NCI-H345 treated with DMSO at 0.1 percent for 48 hours (cell line): ENCODE data around the gene FZD2.
A peak's percentile ranks its signal among the peaks of the same experiment; 100 is the strongest.
"Not testable (repeated sequence)": the region's sequence is repeated elsewhere in the genome, so short reads cannot be mapped to it uniquely, and the experiment has no call there.

Source experiments
- DNase-seq: peaks from one replicate; lab custom pipeline; 2025; ENCODE audit not compliant: unreplicated experiment; lab: John Stamatoyannopoulos, UW

Gene FZD2

DNA sequence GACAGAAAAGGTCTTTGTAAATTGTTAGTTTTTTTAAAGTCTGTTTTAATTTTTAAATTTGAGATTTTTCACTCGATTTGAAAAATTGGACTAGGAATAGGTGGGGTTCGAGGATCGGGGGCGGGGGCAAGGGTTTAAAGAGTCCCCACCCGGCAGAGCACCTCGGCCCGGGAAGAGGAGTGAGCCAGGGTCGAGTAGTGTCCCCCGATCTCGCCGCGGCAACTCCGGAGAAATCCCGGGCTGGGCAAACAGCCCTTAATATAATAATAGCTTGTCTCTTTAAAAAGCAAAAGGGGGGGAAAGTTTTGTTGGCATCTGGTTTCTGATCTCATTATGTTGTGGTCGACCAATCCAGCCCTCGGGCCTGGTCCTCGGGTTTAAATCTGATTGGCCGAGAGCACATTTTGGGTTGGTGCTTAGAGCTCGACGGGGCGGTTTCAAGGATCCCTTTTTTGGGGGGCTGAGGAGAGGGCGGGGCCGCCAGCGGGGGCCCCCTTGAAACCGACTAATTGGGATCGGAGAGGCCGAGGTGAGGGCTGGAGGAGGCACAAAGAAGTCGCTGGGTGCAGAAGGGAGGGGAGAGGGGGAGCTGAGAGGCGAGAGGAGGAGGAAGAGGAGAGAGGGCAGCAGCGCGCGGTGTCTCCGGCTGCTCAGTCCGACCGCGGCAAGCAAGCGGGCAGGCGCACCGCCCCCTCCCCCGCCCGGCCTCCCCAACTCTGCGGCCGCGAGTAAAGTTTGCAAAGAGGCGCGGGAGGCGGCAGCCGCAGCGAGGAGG is at the start of gene FZD2:
Gene FZD2, plus strand, starts transcription at position 653 of the 775 bp plus-strand sequence. CDS start 205 bp downstream, outside the sequence.
- peak; percentile 80 for DNase-seq

DNA sequence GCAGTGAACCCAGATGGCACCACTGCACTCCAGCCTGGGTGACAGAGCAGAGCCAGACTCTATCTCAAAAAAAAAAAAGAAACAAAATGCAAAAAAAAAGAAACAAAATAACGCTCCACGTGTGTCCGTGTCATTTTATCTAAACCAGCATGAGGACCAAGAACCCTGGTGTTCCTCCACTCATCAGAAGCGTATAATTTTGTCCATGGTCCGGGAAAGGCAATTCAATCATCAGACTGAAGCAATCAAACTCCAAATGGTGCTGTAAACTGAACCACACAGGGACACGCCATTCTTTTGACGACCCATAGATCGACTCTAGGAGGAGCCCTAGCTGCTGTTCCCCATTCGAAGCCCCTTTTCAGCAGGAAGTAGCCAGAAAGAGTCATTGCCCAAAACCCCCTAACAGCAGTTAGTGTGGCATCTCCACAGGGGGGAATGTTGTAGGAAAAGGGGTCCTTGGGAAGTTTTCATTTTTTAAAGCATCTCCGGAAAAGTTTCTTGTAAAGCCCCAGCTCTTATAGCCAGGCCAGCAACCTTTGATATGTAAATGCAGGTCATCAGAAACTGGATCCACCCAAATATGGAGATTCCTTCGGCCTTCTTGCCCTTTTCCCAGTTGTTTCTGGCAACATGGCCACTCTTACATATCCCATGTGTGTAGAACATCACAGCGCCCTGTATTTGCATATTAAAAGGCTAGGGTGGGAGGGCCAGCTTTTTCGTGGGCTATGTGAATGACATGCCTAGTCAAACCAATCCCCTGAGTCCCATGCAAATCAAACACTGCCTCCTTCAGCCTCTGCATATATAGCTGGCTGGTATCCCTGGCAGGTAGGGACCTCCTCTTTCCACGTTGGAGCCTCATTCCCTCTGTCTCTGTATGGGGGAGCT is 45.8 kb upstream of the FZD2 start:
- DNase-seq = not testable (repeated sequence)

GRCh38 chr17:44518032-44518431 is 39.3 kb upstream of the FZD2 start:
- DNase-seq = no peak

GRCh38 chr17:44522883-44523671 is 34.2 kb upstream of the FZD2 start:
- DNase-seq = no peak

GRCh38 chr17:44523672-44523972 is 33.7 kb upstream of the FZD2 start:
- no peak for DNase-seq

DNA sequence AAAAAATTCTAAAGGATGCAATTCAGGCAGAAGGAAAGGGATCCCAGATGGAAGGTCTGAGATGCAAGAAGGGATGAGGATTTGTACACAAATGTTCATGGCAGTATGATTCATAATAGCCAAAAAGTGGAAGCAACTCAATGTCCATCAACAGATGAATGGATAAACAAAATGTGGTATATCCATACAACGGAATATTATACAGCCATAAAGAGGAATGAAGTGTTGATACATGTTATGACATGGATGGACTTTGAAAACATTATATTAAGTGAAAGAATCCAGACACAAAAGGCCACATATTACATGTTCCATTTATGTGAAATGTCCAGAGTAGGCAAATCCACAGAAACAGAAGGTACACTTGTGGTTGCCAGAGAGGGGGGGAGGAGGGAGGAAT is 30.2 kb upstream of the FZD2 start:
- DNase-seq = no peak

DNA sequence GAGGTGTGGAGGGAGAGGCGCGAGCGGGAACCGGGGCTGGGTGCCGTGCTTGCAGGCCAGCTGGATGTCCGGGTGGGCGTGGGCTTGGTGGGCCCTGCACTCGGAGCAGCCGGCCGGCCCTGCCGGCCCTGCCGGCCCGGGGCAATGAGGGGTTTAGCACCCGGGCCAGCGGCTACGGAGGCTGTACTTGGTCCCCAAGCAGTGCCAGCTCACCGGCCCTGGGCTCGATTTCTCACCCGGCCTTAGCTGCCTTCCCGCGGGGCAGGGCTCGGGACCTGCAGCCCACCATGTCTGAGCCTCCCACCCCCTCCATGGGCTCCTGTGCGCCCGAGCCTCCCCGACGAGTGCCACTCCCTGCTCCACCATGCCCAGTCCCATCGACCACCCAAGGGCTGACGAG is 29.3 kb upstream of the FZD2 start:
- DNase-seq = no peak

- DNase-seq = no peak
These were observed 27.4 kb upstream of the FZD2 start for GRCh38 chr17:44529864-44530263.

- no peak for DNase-seq
These were observed 26.3 kb upstream of the FZD2 start for GRCh38 chr17:44530896-44531418.

GRCh38 chr17:44533533-44534246 is 23.6 kb upstream of the FZD2 start:
- peak; percentile 67 for DNase-seq

DNA sequence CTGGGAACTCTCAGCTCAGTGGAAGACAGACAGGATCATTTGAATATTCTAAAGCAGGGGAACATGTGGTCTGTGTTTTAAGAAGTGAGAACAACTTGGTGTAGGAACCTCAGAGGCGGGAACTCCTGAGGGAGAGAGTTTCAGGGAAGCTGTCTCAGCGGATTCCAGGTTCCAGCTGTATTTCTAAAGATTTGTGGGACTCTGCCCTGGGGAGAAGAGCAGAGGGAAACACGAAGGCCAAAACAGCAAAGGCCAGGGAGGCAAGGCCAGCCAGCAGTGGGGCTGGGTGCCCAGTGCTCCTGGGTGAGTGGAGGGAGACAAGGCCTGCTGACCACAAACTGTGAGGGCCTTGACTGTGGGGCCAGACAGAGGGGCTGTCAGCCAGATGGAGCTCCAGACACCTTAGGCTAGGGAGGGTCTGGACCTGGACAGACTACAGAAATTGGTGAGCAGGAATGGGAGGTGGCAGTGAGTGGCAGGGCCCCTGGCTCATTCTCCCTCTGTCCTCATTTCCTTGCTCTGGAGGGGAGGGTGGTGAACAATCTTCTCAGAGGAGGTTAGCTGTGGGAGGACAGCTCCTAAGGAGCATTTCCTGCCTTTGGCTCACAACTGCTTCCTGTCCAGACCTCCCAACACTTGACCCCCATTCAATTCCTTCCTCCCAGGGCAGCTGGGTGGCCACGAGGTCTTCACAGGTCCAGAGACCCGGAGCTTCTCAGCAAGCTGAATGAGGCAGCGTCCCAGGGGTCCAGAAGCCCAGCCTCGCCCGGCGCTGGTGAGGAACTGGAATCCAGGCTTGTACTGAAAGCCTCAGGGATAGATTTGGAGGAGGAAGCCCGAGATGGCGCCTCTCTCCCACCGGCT is 21.0 kb upstream of the FZD2 start:
- no peak for DNase-seq

- DNase-seq = not testable (repeated sequence)
These were observed 19.4 kb upstream of the FZD2 start for GRCh38 chr17:44537922-44538321.

- no peak for DNase-seq
These were observed 17.6 kb upstream of the FZD2 start for GRCh38 chr17:44539673-44540072.

- no peak for DNase-seq
These were observed 16.8 kb upstream of the FZD2 start for GRCh38 chr17:44540246-44541084.

DNA sequence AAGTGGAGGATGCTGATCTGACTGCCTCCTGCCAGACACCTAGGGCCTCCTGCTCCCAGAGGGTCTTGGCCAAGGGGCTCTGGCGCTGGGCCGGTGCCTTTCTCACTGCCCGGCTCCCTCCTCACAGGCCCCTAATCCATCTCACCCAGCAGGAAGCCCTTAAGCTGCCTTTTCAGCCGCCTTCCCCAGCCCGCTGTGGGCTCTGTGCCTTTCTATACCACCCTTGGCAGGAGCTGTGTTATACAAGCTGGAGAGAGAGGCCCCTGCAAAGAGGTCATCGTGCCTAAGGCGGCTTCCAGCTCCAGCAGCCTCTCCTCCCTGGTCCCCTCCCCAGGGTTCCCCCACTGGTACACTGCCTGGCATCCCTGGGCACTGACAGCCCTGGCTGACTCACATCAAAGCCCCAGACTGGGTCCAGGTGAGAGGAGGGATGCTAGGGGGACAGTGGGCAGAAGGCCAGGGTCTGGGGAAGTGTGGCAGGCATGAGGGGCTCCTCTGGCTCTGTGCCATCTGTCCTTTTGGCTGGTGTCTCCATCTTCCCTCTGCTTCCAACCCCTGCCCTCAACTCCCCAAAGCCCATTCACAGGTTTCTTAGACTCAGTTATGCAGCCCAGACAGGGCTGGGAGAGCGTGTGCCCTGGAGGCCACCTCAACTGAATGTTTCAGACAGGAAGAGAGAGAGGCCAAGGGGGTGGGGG is 15.3 kb upstream of the FZD2 start:
- no peak for DNase-seq

GRCh38 chr17:44543213-44543904 is 13.9 kb upstream of the FZD2 start:
- DNase-seq = no peak

- no peak for DNase-seq
These were observed 13.3 kb upstream of the FZD2 start for GRCh38 chr17:44543905-44544523.
